Stimulated activated CD4-positive, alpha-beta T cell treated with anti-CD3 and anti-CD28 coated beads, Interleukin-15, amount 100 ng/mL, for 1 hour (primary cell): ENCODE results near the gene LPCAT1.
"Not testable (repeated sequence)": the region's sequence is repeated elsewhere in the genome, so short reads cannot be mapped to it uniquely, and the experiment has no call there.

Experiments used
- DNase-seq, 2 donors: peaks; one replicate each; pipeline ENCODE4 v3.0.0-alpha.2; 2020; ENCODE audit warnings: low read depth in 1 of 2, low spot score in 1 of 2

LPCAT1 gene

DNA sequence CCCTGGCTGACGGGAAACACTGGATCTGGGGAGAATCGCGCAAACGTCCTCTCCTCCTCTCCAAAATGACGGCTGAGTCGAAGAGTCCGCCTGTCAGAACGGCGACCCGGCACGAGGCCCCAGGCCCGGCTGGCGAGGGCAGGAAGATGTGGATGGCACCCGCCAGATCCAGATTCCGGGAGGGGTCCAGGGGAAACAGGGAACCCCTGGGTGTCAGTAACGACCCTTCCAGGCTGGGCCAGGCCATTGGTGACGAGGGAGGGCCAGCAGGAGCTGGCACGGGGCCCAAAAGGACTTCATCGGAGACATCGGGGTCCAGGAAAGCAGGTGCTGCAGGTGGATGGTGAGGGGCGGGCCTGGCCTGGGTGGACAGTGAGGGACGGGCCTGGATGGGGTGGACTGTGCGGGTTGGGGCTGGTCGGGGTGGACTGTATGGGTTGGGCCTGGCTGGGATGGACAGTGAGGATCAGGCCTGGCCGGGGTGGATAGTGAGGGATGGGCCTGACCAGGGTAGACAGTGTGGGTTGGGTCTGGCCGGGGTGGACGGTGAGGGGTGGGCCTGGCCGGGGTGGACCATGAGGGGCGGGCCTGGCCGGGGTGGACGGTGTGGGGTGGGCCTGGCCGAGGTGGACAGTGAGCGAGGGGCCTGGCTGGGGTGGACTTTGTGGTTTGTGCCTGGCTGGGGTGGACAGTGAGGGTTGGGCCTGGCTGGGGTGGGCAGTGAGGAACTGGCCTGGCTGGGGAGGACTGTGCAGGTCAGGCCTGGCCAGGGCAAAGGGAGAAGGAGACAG lies 92.5 kb downstream of the LPCAT1 start:
- DNase-seq: no peak

DNA sequence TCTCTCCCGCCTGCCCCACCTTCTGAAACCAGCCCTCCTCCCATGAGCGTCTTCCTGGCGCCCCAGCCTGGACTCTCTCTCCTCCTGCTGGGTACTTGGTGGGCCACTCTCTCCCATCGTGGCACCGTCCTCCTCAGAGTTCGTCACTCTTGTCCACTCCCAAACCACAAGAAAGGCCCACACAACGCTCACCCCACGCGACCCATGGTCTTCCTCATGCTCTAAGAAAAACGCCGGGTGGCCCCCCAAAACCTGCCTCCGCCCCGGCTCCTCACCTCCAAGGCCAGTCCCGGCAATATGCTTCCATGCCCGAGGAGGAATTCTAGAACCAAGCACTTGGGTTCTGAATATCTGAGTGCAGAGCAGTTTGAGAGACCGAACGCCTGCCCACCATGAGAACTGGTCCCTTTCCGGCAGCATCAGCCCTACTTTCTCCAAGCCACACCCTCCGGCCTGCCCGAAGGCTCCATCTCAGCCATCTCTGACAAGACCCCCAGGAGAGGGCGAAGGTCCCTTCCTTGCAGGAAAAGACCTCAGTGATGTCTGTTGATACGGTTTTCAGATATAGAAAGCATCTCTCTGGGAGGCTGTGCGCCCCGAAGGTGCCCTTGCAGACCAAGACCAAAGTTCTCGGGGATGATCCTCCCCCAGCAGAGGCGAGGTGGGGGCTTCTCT lies 93.5 kb downstream of the LPCAT1 start:
- no peak for DNase-seq

GRCh38 chr5:1429496-1429895 lies 94.3 kb downstream of the LPCAT1 start:
- DNase-seq: no peak

DNA sequence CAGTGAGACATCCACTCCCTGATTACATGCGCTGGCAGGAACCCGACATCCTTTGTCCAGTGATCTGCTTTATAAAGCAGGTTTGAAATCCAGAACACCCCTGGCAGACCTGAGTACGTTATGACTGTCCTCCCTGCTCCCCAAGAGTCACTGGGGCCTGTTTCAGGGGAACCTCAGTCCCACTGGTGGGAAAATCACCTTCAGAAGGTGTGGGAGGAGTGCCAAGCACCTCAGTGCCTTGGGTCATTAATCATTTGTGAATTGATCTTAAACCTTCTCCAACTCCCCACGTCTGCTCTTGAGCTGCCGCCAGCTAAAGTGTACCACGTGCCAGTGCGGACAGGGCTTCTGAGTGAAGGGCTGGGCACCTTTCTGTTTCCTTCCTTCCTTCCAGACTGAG lies 94.7 kb downstream of the LPCAT1 start:
- DNase-seq: no peak

DNA sequence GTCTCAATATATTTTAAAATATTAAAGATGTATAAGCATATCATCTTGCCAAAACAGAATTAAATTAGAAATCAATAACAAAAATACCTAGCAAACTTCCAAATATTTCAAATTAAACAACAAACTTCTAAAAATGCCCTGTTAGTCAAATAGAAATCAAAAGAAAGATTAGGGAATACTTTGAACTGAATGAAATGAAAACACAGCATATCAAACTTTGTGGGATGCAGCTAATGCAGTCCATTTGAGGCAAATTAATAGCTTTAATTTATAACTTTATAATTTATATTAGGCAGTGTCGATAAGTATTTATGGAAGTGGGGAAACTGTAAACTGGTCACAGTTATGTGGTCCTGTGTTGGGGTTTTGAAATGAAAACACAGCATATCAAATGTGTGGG lies 95.7 kb downstream of the LPCAT1 start:
- no peak for DNase-seq

GRCh38 chr5:1424716-1425115 lies 99.0 kb downstream of the LPCAT1 start:
- DNase-seq: no peak

DNA sequence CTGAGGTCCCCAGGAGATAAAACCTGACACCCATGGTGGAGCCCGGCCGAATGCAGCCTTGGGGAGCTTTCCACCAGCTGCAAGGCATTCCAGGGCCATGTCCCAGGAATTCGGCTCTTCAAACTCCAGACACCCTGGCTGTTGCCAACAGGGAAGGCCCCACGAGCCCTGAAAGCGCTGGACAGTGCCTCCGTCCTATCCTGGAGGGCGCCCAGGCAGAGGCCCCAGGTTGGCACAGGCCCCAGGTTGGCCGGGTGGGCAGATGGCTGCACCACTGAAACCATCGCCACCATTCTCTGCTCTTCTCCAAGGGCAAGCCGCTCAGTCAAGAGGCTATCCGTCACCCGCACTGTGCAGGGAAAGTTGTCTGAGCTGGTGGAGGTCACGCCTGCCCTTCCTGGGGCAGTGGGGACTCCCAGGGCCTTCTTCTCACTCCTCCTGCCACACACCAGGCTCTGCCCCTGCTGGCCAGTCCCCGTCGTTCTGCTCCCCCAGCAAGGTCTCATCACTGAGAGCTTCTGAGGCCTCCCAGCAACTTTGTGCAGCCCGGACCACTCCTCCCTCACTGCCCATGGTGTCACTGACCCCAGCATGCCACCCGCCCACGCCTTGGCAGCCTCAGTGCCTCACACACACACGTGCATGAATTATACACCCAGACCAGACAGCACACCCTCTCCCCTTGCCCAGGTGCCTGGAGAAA lies 99.7 kb downstream of the LPCAT1 start:
- DNase-seq: no peak

DNA sequence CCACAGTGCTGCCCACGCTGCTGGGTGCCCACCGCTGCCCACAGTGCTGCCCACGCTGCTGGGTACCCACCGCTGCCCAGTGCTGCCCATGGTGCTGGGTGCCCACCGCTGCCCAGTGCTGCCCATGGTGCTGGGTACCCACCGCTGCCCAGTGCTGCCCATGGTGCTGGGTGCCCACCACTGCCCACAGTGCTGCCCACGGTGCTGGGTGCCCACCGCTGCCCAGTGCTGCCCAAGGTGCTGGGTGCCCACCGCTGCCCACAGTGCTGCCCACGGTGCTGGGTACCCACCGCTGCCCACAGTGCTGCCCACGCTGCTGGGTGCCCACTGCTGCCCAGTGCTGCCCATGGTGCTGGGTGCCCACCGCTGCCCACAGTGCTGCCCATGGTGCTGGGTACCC lies 101.2 kb downstream of the LPCAT1 start:
- DNase-seq: not testable (repeated sequence)

DNA sequence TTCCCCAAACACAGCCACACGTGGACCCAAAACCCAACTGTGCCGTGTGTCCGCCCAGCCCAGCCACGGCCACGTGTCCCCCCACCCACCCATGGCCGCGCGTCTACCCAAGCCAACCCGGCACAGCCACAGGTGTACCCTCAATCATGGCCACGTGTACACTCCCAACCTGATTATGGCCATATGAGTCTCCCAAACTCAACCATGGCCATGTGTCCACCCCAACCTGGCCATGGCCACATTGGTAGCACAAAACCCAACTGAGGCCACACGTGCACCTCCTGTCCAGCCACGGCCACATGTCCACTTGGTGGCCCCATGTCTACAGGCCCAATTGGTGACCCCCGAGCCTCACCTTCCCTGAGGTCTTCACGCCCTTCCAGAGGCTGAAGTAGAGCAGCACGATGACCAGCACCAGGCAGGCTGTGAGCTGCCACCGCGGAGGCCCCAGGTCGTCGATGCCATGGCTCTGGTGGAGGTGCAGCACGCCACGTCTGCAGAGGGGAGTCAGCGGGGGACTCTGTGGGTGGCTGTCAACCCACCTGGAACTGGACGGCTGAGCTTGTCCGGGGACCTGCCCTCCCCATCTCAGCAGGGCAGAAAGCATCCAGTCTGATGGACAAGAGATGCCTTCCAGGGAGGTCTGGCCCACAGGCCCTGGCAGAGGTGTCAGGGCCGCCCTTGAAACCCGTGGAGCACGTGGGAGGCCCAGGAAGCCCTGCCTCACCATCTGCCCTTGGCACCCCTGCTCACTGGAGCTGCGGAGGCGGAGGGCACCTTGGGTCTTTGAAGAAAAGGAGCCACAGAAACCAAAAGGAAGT lies 102.0 kb downstream of the LPCAT1 start:
- DNase-seq: no peak

DNA sequence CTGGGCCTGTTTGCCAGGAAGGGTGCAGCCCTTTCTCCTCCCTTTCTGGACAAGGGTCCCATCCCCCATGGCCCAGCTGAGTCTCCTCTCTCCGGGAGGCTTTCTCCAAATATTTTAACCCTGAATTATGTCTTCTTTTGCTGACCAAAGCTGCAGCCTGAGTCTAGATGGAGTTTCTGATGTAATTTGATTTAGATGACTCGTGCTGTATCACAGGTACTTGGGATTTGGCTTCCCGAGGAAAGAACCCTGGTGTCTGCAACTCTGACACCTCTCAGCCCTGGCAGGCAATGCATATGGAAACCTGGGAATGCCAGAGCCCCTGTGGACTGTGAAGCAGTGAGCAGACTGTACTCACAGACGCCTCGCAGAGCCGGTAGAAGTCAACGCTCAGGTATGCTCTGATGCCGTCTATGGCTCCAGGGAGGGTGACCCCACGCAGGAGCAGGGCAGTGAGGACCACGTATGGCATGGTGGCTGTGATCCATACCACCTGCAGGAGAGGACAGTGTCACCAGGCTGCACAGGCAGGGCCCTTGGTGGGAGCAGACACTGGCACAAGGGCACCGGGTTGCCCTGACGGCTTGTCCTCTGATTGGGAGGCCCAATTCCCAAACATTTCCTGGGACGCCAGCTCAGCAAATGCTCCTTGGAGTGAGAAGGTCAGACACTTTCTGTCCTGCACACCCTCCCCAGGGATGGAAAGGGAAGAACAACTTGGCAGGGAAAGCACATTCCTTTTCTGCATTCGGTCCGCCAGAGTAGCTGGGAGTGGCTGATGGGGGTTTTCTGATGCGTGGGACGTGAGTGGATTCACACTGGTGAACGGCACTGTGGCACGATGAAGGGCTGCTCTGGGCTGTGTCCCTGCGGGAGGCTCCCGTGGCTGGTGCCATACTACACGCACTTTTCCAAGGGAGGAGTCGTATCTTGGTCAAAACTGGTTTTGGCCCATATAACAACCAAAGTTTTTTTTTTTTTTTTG lies 103.3 kb downstream of the LPCAT1 start:
- no peak for DNase-seq

DNA sequence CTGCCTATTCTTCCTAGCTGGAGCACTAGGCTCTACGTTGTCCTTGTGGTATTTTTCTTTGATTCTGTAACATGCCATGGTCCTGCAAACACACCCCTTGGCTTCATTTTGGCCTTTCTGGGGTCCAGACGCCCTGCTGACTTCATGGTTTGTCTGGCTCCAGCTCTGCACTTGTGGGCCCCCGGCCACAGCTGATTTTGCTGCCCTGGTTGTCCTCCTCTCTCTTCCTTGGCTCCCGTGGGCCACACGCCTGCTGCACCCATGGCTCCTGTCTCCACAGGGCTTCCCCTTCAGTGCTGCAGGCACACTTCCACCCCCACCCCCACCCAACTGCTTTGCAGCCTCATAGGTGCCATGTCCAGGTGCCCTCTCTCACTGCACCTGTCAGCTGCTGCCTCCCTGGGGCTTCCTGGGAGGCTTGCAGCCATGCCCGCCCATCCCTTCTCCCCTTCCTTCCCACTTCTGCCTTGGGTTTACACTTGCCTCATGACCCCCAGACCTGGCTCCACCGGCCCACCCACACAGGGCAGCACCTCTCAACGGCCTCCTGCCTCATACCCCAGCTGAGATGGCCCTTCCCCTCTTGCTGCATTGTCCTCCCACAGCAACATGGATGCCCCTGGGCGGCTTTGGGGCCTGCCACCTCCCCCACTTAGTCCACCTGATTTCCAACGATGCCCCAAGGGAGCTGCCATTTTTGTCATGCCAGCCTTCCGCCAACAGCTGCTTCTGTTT lies 104.1 kb downstream of the LPCAT1 start:
- DNase-seq: no peak

GRCh38 chr5:1418921-1419280 lies 104.9 kb downstream of the LPCAT1 start:
- DNase-seq: no peak

DNA sequence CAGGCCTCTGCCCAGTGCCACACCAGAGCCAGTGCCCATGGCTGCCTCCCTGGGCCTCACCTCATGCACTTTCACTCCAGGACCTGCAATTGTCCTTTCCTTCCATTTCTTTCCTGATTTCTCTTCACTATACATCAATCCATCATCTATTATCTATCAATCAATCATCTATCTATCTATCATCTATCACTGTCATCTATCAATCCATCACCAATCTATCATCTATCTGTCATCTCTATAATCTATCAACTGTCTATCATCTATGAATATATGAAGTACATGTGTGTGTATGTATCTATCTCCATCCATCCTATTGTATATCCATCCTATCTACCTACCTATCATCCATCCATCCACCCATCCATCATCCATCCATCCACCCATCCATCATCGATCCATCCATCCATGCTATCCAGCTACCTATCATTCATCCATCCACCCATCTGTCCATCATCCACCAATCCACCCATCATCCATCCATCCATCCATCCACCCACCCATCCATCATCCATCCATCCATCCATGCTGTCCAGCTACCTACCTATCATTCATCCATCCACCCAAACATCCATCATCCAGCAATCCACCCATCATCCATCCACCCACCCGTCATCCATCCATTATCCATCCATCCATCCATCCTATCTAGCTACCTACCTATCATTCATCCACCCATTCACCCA lies 105.4 kb downstream of the LPCAT1 start:
- no peak for DNase-seq

DNA sequence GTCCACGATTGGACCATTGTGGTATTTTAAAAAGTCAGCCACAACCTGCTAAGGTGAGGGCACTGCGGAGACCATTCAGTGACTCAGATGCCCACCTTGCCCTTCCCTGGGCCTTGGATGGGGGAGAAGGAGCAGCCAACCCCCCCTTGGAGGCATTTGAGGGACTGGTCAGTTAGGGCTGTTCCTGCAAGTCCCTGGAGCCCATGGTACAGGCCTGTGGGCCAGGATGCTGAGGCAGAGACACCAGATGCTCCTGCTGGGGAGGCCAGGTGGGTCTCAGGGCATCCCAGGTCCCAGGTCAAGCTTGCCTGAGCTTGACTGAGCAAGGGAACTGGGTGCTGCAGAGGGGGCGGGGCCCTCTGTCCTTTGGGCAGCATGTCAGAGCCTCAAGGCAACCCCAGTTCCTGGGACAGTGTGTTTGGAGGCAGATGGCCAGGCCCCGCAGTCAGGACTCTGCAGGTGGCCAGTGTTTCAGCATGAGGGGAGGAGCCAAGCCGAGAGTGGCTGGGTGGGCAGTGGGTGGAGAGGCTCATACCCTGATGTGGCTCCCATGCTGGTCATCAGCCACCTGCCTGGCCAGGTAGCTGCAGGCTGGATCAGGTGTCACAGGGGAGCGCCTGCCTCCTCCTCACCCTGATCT lies 106.1 kb downstream of the LPCAT1 start:
- no peak for DNase-seq

DNA sequence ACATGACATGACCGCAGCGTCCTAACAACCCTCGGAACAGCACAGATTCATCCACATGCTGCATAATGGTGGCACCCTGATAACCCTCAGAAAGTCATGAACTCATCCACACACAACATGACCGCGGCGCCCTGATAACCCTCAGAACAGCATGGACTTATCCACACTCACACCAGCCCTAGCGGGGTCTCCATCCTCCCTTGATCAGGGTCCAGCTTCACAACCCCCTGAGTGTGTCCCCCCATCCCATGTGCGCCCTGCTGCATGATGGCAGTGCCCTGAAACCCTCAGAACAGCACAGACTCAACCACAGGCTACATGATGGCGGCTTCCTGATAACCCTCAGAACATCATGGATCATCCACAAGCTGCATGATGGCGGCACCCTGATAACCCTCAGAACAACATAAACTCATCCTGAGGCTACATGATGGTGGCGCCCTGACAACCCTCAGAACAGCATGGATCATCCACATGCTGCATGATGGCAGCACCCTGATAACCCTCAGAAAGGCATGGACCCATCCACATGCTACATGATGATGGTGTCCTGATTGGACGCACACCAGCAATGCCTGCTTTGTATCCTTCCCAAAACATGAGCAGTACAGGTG lies 106.8 kb downstream of the LPCAT1 start:
- no peak for DNase-seq

- DNase-seq: no peak
Measured at GRCh38 chr5:1415626-1416360, 108.0 kb downstream of the LPCAT1 start.

GRCh38 chr5:1415059-1415425 lies 108.7 kb downstream of the LPCAT1 start:
- no peak for DNase-seq
